DMS79 (cell line): ENCODE measurements around the gene CADM3.

Experiments
- DNase-seq: peaks from one replicate; lab custom pipeline; 2025; lab: John Stamatoyannopoulos, UW

The CADM3 gene

DNA sequence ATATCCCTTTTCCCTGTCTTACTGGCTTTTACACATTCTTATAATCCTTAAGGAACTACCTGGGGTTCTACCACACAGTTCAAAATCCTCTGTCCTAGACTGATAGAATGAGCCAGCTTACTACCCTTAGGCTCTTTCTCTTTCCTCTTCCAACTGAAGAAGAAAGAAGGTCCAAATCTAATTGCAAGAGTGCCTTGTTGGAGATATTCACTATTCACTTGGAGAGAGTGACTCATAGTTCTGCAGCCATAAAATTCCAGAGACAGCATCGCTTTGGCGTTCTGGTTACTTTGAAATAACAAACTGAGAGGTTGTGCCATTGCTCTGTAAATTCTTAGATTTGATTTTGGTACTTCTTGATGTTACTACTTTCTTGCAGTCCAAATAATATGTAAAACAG, 4.2 kb downstream of the CADM3 start:
- DNase-seq = no peak

DNA sequence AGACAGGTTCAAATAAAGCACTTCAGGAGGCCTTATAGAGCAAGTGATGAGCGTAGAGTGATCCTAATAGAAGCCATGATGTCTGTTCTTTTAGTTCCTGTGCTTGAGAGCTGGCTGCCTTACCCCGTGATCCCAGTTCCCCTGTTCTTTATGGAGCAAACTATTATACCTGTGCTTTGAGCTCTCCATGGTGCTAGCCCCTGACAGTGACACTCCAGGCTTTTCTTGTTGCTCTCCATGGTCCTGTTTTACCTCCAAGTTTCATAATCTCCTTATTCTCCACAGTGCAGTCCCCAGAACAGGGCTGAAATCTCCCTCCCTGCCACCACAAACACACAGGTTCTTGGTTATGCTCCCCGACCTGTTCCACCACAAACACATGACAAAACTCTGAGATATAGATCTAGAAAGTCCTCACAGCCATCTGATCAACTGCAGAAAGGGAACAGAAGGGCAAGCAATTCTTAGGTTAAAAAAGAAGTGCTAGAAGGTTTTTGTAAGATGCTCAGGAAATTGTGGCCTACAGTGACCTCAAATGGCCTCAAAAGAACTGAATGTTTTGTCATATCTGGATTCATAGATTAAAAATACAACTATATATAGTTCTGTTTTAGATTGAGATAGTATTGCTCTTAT, 6.0 kb downstream of the CADM3 start:
- no peak for DNase-seq

DNA sequence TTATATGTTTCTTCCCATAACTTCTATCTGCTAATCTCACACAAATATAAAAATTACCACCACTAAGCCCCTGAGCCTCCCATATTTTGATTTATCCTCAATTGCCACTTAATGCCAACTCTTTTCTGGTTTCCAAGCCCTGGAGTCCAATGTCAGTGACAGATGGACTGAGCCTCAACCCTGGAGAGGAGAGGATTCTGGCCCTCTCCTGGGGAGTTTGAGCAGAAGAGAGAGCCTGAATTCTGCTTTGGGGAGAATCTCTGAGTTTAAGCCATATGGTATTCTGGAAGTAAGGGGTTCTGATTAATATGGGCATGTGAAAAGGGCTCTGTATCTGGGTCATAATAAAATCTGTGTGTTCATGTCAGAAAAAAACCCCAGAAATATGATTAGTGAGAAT, 8.5 kb downstream of the CADM3 start:
- DNase-seq = no peak

DNA sequence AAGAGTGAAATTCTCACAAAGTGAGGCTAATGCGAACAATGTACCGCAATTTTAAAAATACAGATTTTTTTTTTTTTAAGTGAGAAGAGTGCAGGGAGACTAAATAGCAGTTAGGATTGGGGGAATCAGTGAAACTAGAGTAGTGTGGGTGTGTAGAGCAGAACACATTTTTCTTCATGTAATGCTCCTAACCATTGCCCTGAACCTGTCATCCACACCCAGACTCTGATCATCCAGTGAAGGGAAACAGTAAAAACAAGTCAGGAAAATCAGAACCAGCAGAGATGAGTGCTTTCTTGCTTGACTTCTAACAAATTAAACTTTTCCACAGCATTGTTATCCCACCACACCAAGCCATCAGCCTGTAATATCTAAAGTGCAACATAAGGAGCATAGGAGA, 9.1 kb downstream of the CADM3 start:
- DNase-seq = no peak

DNA sequence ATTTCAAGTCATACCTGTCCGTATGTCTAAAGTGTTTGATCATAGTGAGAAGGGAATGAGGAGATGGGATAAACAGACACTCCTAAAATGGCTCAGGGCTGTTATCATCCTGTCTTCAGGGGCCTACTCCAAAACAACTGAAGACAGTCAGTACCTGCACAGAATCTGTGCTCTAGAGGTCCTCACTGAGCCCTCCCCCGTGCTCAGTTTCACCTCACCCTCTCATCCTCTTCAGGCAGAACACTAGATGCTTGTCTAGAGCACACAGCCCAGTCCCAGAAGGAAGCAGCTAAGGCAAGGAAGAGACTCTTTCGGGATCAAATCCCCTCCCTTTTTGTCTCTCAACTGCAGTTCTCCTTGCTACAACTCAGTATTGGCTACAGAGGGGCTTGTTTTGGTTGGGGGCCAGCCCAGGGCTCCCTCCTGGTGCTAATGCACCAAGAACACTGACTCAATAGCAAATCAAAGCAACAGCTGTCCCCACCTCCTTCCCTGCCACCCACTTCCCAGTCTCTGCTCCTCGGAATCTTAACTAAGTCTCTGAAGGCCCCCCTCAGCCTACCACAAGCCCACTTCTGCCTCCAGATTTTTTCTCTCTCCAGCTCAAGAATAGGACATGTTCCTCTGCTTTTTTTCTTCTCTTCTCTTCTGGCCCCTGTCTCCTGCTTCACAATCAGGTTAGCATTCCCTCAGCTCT, 10.1 kb downstream of the CADM3 start:
- no peak for DNase-seq

DNA sequence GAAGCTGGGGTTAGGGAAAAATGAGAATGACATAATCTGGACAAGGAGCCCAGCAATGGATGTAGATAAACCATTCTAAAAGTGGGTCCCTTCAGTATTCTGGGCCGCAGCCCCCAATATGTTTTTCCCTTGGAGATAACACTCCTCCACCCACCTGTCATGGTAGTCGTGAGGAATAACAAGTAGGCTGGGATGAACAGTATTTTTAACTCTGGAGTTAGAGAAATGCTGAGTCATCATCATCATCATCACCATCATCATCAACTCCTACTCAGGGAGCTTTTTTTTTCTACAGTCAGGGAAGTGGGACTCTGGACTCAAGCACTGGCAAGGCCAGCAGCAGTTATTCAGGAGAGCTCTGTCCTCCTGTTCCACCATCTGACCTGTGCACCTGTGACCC, 12.8 kb downstream of the CADM3 start:
- no peak for DNase-seq

DNA sequence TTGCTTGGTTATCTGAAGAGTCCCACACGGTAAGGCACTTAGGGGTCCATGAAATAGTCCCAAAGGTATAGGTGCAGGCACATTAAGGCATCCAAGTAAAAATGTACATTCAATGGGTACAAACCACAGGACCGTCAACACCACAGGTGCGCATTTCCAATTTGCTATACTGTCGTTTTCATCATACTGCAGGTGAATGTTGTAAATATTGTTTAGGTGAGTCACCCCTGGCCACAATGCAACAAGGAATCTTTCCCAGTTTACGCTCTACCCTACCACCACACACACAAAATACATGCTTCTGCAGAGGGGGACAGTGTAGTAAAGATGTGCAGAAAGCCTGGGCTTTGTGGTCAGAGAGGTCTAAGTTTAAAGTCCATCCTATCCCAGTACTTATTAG, 13.7 kb downstream of the CADM3 start:
- no peak for DNase-seq

DNA sequence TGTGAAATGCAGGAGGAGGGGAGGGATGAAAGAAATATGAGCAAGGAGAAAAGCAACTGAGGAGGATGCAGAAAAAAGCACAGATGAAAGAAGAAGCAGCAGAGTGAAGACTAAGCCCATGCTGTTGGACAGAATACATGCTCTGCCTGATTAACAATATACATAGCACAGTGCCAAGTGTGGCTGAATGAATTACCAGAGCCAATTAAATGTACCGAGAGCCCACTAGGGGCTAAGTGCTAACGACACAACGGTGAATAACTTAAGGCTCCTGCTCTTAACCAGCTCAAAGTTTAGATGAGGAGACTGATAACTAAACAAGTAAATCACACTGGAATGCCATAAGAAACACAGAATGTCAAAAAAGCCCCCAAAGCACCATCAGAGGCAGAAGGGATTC, 15.6 kb downstream of the CADM3 start:
- DNase-seq = peak; percentile 23

DNA sequence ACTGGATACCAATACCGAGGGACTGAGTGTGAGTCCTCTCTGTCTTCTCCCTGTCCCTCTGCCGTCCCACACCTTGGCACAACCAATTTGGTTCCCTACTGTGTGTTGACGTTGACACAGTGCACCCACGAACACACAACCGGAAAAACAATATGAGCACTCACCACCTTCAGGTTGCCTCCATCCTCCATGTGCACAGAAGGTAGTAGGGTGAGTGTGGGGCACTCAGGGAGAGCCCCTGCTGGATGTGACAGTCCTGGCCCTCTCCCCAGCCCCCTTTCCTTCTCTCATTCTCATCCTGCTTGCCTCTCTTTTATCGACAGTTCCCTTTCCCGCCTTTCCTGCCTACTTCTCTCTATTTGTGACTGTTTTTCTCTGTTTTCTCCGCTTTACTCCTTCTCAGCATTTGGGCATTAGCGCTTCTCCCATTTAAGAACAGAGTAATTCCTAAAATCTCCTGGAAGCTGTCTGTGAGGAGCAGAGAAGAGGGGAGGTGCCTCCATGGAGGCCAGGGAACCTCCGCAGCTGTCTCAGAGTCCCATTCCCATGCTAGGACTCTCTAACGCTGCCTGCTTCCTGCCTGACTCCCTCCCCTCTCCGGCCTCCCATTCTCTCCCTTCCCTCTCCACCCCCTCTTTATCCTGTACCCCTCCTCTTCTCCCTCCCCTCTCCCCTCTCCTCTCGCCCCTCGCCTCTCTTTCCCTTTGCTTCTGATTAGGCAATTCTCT, 16.4 kb downstream of the CADM3 start:
- no peak for DNase-seq

DNA sequence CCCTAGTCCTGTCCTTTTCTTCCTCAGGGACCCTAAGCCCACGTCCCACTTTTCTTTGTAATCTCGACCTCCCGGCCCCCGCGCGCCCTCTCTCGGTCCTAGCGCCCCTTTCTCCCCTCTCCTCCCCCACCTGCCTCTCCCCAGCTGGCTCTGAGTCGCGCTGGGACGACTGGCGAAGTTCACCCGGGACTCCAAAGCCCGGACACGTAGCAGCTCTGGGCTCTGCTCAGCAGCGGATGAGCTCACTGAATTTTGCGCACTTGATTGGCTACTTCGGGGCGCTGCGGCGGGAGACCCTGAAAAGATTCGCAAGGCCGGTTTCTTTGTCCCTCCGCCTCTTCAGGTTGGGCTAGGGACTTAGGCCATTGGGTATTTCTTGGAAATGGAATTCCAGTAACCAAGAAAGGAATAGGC, 17.0 kb downstream of the CADM3 start:
- DNase-seq = peak; percentile 73

DNA sequence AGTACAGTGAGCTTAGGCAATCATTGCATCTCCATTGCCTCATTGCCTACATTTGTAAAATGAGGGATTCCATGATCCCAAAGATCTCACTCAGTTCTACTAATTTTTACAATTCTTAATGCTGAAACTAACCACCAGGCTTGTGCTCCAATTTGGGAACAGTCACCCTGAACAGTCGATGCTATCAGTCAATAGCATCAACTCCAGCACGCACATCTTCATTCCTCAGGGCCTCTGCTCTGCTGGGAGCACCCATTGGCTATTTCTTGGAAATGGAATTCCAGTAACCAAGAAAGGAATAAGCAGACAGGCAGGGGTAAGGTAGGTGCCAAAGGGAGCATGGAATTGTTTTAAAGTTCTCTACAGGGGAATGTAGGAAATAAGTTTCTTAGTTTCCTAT, 19.0 kb downstream of the CADM3 start:
- no peak for DNase-seq

DNA sequence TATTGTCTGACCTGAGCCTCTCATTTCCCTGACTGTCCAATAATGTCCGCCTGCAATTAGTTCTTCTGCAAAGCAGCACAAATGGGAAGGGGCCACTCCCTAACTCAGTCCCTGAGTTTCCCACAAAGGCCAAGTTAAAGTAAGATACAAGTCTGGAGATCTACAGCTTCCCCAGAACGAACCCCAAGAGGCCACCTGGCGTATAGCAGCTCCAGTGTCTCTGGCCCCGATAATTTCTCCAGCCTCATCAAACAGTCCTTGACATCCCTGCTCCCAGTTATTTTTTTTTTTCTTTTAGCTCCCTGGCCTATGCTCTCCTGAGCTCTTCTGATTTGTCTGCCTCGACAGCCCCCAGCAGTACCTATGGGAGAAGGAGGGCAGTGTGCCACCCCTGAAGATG, 25.1 kb downstream of the CADM3 start:
- no peak for DNase-seq

DNA sequence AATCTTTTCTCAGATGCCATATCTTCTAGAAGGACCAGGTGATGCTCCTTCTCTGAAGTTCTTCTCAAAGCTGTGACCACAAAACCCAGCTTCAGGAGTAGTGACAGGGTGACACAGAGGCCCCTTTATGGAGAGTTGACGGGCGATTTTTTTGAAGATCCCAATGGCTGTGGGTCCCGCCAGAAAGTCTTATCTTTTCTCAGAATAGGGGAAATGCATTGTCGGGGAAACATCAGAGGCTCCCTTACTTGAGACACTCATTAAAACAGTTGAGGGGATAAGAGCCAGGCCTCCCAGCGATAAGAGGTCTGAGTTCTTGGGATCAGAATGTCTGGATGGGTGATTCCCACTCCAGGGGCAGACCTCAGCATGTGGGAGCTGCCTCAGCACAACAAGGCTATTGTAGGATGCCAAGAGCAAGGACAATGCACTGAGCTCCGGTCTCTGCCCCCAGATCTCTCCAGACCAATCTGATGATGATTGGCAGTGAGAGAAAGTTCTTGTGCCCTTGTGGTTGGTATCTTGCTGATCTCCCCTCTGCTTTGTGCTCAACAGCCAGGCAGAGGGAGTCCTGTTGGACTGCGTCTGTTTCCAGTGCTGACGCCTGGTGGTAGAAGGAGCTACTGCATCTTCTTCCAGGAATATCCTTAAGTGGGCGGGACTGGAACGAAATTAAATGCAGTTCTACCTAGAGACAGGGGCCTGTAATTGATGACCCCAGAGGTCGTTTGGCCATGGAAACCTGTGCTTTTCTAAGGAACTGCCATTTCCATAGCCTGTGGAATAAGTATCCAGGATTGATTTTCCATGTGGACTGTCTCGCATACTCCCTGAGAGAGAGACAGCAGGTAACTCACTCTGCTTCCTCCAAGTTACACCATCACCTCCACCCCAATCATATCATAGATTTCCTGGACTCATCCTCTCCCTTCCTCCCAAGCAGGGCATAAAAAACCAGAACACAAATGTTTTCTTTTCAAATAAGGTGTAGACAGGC, 26.4 kb downstream of the CADM3 start:
- peak; percentile 7 for DNase-seq

DNA sequence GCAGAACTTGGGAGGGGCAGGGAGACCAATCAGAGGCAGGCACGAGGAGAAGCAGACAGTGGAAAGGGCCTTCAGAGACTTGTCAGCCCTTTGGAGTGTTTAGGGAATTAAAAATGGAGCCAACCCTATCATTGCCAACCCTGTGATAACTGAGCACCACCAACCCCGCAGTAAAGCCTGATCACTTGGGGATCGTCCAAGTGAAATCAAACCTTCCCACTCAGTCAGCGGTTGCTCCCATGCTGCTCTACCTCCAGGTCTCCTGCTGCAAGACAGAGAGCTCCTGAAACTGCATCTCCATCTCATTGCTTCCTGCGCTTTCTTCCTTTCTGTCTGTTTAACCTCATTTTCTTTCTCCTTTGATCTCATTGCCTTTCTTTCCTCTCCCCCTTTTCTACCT, 28.5 kb downstream of the CADM3 start:
- DNase-seq = no peak

DNA sequence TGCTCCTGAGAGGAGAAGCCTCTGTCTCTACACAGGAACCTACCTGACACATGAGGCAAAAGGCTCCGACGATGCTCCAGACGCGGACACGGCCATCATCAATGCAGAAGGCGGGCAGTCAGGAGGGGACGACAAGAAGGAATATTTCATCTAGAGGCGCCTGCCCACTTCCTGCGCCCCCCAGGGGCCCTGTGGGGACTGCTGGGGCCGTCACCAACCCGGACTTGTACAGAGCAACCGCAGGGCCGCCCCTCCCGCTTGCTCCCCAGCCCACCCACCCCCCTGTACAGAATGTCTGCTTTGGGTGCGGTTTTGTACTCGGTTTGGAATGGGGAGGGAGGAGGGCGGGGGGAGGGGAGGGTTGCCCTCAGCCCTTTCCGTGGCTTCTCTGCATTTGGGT, 29.4 kb downstream of the CADM3 start:
- no peak for DNase-seq

DNA sequence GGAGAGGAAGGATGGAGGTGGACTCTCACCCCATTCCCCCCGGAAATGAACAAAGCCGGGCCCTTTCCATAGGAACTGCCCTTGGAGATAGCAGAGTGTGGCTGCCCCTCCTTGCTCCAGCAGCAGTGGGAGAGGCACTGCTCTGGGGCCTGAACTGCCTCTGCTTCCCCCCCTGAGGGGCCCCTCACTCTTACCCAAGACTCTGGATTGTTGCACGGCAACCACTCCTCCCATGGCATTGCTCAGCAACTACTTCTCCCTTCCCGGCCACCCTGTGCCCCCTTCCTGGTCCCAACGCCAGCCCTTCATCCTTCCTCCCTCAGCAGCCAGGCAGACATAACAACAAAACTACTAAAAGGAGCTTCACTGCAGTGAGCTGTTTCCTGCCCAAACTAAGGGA, 30.2 kb downstream of the CADM3 start:
- no peak for DNase-seq

DNA sequence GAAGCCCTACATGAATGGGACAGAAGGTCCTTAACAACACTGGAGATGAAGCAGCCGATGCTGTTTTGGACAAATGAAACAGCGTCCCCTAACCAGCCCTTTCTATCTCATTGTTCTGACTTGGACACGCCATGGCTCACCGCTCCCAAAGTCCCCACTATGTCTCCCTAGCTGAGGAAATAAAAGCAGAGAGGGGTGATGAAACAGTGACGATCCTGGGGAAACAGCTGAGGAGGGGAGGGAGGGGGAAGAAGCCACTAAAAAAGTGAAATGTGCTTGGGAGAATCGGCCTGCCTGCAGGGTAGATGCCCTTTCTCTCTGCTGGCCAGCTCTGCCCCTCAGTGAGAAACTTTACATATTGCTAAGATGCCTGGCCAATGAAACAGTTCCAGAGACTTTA, 32.2 kb downstream of the CADM3 start:
- DNase-seq = no peak

DNA sequence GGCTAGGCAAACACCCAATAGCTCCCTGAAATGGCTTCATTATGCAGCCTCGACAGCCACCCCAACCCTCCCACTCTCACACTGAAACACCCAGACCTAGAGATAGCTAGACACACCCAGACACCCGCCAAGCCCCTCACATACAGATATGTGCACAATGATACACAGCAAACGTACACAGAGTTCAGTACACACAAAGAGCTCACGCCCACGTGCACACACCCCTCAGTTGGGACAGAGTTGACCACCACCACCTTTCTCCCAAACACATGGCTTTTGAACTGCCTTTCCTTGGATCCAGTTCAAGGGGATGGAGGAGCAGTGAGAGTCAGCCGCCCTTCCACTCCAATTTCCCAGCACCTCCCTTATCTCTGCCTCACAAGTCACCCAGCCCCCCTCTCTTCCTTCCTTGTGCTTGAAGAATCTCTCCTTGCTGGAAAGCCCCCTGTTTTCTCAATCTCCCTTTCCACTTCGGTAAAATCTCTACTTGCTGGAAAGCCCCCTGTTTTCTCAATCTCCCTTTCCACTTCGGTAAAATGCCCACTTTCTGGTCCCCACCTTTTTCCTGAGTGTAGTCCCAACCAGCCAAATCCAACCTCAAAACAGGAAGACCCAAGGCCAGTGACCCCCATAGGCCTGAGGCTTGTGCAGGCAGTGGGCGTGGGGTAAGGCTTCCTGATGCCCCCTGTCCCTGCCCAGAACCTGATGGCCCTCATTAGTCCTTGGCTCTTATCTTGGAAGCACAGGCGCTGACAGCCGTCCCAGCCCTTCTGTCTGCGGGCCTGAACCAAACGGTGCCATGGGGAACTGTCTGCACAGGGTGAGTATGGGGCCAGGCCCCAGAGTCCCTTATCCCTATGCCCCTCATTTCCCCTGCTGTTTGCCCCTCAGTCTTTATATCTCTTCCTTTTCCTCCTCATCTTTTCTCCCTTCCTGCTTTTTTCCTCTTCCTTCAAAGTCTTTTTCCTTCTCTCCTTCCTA, 33.0 kb downstream of the CADM3 start, which contains the start of gene ACKR1:
ACKR1 (plus strand) TSS at position 715 of the 981 bp plus-strand sequence; CDS start at position 800, 85 bp downstream.
- DNase-seq = no peak

DNA sequence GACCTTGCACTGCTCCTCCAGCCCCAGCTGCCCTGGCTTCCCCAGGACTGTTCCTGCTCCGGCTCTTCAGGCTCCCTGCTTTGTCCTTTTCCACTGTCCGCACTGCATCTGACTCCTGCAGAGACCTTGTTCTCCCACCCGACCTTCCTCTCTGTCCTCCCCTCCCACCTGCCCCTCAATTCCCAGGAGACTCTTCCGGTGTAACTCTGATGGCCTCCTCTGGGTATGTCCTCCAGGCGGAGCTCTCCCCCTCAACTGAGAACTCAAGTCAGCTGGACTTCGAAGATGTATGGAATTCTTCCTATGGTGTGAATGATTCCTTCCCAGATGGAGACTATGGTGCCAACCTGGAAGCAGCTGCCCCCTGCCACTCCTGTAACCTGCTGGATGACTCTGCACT, 33.8 kb downstream of the CADM3 start:
- no peak for DNase-seq

DNA sequence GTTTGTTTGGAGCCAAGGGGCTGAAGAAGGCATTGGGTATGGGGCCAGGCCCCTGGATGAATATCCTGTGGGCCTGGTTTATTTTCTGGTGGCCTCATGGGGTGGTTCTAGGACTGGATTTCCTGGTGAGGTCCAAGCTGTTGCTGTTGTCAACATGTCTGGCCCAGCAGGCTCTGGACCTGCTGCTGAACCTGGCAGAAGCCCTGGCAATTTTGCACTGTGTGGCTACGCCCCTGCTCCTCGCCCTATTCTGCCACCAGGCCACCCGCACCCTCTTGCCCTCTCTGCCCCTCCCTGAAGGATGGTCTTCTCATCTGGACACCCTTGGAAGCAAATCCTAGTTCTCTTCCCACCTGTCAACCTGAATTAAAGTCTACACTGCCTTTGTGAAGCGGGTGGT, 34.7 kb downstream of the CADM3 start:
- DNase-seq = no peak

DNA sequence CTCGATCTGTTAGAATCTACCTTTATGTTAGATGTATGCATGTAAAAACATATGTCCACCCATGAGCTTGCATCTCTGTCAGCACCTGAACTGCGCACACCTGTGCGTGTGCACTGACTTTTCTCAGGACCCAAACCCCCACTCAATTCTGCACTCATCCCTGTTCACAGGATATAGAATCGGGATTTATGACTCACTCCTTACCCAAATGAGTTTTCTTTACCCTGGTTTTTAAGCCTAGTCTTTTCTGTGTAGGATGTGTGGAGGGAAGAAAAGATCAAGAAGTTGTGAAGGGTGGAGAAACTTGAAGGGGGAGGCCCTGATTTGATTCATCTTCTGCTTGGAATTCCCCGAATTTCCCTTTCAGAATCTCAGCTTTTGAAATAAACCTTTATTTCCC, 35.7 kb downstream of the CADM3 start:
- no peak for DNase-seq
